BLaER1 treated with 17β-estradiol and CSF1 and Interleukin-3, amounts not matched to agents 10 nM and 100 nM (cell line): ENCODE results near the gene FOXA3.

Source experiments
- H3K27ac ChIP-seq, 11 experiments: shearing (Covaris generic); formaldehyde crosslinking; 2 replicates each; pipeline ENCODE4 v1.8.1; 2022
- H3K27me3 ChIP-seq, 11 experiments: shearing (Covaris generic); formaldehyde crosslinking; 2 replicates each; pipeline ENCODE4 v1.8.1; 2022
- H3K36me3 ChIP-seq, 11 experiments: shearing (Covaris generic); formaldehyde crosslinking; 2 replicates each; pipeline ENCODE4 v1.8.1; 2022
- H3K4me1 ChIP-seq, 10 experiments: shearing (Covaris generic); formaldehyde crosslinking; 2 replicates each; pipeline ENCODE4 v1.8.1; 2022
- H3K4me2 ChIP-seq, 11 experiments: shearing (Covaris generic); formaldehyde crosslinking; 2 replicates each; pipeline ENCODE4 v1.8.1; 2022
- H3K4me3 ChIP-seq, 10 experiments: shearing (Covaris generic); formaldehyde crosslinking; 2 replicates each; pipeline ENCODE4 v1.8.1; 2022
- H3K9ac ChIP-seq, 11 experiments: shearing (Covaris generic); formaldehyde crosslinking; 2 replicates each; pipeline ENCODE4 v1.8.1; 2022
- H3K9me3 ChIP-seq, 11 experiments: shearing (Covaris generic); formaldehyde crosslinking; replicated peaks in 1 of 11; 2 replicates each; pipeline ENCODE4 v1.8.1; 2022
- H4K20me1 ChIP-seq, 11 experiments: shearing (Covaris generic); formaldehyde crosslinking; 2 replicates each; pipeline ENCODE4 v1.8.1; 2022
- Cebpa-rat ChIP-seq, 11 experiments: shearing (Covaris generic); IDR thresholded peaks; 2 replicates each; pipeline ENCODE4 v1.8.1; 2022

FOXA3 gene

DNA sequence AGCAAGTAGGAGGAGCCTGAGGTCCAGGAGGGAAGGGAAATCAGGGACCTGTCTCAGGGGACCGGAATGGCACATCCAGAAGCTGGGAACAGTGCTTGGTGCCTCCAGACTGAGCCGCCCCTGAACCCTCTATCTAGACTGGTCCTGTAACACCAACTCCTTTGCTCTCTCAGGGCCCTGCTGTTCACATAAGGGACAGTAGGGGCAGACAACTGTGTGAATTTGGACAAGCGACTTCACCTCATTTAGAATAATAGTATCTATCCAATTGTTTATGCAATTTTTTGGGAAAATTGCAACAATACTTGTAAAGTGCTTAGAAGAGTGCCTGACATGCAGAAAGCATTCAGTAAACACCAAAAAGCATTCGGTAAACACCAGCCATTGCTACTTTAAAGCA is 15.2 kb upstream of the FOXA3 start:
- Histone ChIP-seq H4K20me1 (peaks cover 1 to 96% (median 52%) of the 10 kb centered on the region in 11 experiments; a peak in 20 of 22 replicates), H3K4me1 (no peaks in the 10 kb centered on the region), H3K9me3 (no peaks in the 10 kb centered on the region), H3K27me3 (no peaks in the 10 kb centered on the region), H3K36me3 (peaks cover 100% of the 10 kb centered on the region in 11 experiments), H3K27ac (no peak overlapping the region), H3K9ac (no peak overlapping the region), H3K4me2 (no peak overlapping the region), H3K4me3 (no peak overlapping the region)
- no peak for TF ChIP-seq Cebpa-rat (IDR thresholded peaks at IDR 0.05)

DNA sequence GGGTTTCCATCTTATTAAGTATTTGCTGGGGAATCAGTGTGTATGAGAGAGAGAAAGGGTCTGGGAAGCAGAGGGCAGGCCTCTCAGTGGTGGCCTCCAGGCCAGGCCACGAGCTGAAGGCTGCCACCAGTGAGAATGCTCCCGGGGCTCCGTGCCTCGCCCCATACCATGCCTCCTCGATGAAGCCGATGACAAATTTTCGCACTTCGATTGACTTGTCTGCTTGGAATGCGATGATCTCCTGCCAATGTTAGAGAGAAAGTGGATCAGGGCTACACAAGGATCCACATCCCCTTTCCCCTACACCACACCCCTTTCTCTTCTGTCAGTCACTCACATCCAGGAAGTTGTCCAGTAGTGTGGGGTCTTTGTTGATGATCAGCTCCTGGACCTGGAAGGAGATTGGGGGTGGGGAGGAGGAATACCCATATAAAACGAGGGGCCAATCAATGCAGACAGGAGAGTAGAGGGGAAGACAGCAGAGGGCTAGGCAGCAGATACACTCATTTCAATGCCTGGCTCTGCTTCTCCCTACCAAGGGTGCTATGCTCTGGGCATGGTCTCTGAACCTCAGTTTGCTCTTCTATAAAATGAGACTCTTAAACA is 11.9 kb upstream of the FOXA3 start:
- H3K4me3 ChIP-seq: no peak overlapping the region
- H3K4me1 ChIP-seq: no peaks in the 10 kb centered on the region
- no peak overlapping the region for H3K27ac ChIP-seq
- no peak overlapping the region for H3K4me2 ChIP-seq
- H3K27me3 ChIP-seq: no peaks in the 10 kb centered on the region
- peaks cover 96 to 100% (median 100%) of the 10 kb centered on the region in 11 experiments for H3K36me3 ChIP-seq
- H3K9me3 ChIP-seq: no peaks in the 10 kb centered on the region
- H4K20me1 ChIP-seq: peaks cover 25 to 97% (median 67%) of the 10 kb centered on the region in 11 experiments
- H3K9ac ChIP-seq: no peak overlapping the region
- TF ChIP-seq Cebpa-rat (IDR thresholded peaks at IDR 0.05): no peak

DNA sequence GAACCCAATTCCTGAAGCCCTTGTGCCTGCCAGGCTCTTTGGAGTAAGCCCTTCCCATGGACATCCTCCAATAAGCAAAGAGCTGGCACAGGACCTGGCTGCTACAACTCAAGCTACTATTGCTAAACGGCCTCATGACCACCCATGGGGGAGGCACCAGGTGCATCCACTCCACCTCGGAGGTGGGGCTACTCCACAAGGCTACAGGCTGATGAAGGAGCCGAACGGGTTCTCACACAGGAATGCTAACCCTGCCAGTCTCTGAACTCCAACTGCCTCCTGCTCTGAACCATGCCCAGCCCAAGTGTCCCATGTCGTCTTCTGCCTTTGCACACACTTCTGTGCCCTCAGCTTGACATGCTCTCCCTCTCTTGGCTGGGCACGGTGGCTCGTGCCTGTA is 11.1 kb upstream of the FOXA3 start:
- TF ChIP-seq Cebpa-rat (IDR thresholded peaks at IDR 0.05): no peak
- Histone ChIP-seq H3K4me1 (no peaks in the 10 kb centered on the region), H3K4me2 (no peak overlapping the region), H3K36me3 (peaks cover 92 to 100% (median 95%) of the 10 kb centered on the region in 11 experiments), H3K4me3 (no peak overlapping the region), H3K9me3 (no peaks in the 10 kb centered on the region), H3K9ac (no peak overlapping the region), H3K27ac (no peak overlapping the region), H3K27me3 (no peaks in the 10 kb centered on the region), H4K20me1 (peaks cover 25 to 99% (median 71%) of the 10 kb centered on the region in 11 experiments)

DNA sequence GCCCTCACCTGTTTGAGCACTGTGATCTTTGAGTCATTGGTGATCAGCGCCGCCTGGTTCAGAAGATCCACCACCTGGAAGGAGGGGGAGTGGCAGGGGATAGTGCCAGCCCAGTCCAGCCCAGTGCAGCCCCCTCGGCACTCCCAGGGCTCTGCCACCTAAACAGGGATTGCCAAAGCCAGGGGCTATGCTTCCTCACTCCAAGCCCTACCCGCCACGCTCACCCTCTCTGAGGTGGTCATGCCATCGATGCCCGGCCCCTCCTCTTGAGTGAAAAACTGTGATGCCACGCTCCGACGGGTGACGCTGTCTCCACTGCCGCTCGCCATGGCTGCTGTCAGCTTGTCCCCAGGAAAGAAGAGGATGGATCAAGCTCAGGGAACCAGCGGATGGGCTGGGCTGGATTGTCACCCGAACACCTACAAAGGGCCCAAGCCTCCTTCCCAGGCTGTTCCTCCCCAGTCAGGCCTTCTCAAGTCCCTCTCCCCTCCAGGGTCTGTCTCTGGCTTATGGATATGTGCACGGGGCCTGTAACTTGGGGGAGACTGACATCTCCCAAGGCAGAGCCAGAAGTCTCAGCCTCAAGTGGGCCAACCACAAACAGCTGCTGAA is 9.9 kb upstream of the FOXA3 start:
- no peak overlapping the region for H3K4me2 ChIP-seq
- H3K27ac ChIP-seq: no peak overlapping the region
- TF ChIP-seq Cebpa-rat (IDR thresholded peaks at IDR 0.05): no peak
- no peaks in the 10 kb centered on the region for H3K4me1 ChIP-seq
- H3K9ac ChIP-seq: no peak overlapping the region
- no peak overlapping the region for H3K4me3 ChIP-seq
- H3K9me3 ChIP-seq: no peaks in the 10 kb centered on the region
- H4K20me1 ChIP-seq: peaks cover 25 to 99% (median 81%) of the 10 kb centered on the region in 11 experiments
- no peaks in the 10 kb centered on the region for H3K27me3 ChIP-seq
- H3K36me3 ChIP-seq: peaks cover 91 to 100% (median 95%) of the 10 kb centered on the region in 11 experiments

DNA sequence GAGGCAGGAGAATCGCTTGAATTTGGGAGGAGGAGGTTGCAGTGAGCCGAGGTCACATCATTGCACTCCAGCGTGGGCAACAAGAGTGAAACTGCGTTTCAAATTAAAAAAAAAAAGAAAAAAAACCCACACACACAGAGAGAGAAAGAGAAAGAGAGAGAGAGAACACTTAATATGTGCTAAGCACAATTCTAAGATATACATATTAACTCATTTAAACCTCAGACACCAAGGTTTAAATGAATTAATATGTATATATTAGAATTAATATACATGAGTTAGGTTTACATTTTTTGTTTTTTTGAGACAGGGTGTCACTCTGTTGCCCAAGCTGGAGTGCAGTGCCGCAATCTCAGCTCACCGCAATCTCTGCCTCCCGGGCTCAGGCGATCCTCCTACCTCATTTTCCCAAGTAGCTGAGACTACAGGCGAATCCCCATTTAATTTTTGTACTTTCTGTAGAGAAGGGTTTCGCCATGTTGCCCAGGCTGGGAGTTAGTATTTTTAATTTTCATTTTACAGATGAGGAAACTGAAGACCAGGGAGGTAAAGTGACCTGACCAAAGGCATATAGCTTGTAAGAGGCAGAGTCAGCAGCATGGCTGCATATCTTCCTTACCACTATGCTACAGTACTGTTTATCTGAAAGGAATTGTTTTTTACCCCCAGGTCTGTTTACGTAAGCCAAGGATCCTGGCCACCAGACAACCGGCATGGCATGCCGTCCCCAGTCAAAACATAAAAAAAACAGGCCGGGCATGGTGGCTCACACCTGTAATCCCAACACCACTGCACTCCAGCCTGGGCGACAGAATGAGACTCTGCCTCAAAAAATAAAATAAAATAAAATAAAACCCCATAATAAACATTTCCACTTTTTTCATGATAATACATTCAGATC is 3.5 kb upstream of the FOXA3 start:
- H4K20me1 ChIP-seq: peaks cover 12 to 61% (median 50%) of the 10 kb centered on the region in 11 experiments
- H3K4me3 ChIP-seq: no peak overlapping the region
- peaks cover 47 to 63% (median 51%) of the 10 kb centered on the region in 11 experiments for H3K36me3 ChIP-seq
- H3K9ac ChIP-seq: peak overlapping the region in 6 of 11 experiments; percentile 1 to 95 (median 32); a peak in 5 of 22 replicates
- no peak overlapping the region for H3K27ac ChIP-seq
- H3K4me1 ChIP-seq: peaks cover 21 to 26% (median 24%) of the 10 kb centered on the region in 10 experiments
- peaks cover 23 to 25% (median 25%) of the 10 kb centered on the region in 11 experiments for H3K27me3 ChIP-seq
- no peak for TF ChIP-seq Cebpa-rat (IDR thresholded peaks at IDR 0.05)
- H3K9me3 ChIP-seq: no peaks in the 10 kb centered on the region
- peak overlapping the region; percentile 56 to 97 (median 87); a peak in 19 of 22 replicates for H3K4me2 ChIP-seq

DNA sequence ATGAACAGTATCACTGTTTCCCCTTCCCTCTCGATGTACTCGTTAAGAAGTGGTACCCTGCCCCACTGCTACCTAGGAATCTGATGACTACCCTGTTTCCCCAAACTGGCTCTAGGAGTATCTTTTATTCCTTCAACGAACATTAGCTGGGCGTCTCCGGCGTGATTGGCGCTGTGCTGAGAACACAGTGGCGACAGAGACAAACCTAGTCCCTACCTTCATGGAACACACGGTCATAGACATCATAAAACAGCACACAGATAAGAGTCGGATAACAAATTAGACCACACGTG is 1.9 kb upstream of the FOXA3 start:
- TF ChIP-seq Cebpa-rat (IDR thresholded peaks at IDR 0.05): no peak
- Histone ChIP-seq H3K27ac (peak overlapping the region; percentile 81 to 99 (median 94); a peak in 21 of 22 replicates), H3K9ac (peak overlapping the region; percentile 91 to 99 (median 95)), H3K36me3 (peaks cover 31 to 47% (median 36%) of the 10 kb centered on the region in 11 experiments), H4K20me1 (peaks cover 4 to 45% (median 34%) of the 10 kb centered on the region in 11 experiments; a peak in 19 of 22 replicates), H3K4me2 (peak overlapping the region; percentile 73 to 97 (median 87)), H3K4me3 (peak overlapping the region; percentile 74 to 98 (median 80)), H3K9me3 (no peaks in the 10 kb centered on the region), H3K27me3 (peaks cover 31 to 41% (median 41%) of the 10 kb centered on the region in 11 experiments), H3K4me1 (peaks cover 21 to 26% (median 24%) of the 10 kb centered on the region in 10 experiments)

DNA sequence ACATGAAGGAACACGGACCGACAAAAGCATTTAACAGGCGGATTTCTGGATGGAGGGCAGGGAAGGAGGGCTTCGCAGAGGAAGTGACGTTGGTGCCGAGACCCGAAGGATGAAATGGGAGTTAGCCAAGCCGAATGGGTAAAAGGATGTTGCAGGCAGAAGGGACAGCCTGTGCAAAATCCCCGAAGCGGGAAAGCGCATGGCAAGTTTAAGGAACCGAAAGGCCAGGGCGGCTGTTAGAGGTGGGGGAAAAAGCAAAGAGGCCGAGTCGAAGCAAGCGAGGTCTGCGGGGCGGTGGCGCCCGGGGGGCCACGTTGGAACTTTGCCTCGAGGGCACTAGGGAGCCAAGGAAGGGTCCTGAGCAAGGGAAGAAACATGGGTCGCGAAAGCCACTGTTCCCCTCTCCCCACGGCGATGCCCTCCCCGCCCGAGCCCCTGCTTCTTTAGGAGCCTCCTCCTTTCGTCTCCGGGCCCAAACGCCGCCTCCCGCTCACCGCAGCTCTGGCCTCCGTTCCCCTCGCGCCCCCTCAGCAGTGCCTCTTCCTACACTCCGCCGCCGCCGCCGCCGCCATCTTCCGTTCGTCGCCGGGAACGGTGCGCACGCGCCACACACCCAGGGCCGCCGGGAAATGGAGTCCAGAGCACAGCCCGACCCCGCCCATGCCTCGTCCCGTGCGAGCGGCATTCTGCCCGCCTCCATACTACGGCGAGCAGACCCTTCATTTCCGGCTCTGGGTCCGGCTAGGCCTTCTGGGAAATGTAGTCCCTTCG is 1.4 kb upstream of the FOXA3 start, which contains the start of gene SYMPK:
SYMPK (minus strand) TSS at position 584 of the 771 bp plus-strand sequence. CDS start 8,652 bp downstream, outside the sequence.
- Histone ChIP-seq H3K4me2 (peak within 1 kb of the TSS; percentile 80 to 97 (median 93)), H3K9me3 (no peaks in the 10 kb centered on the region), H3K4me3 (peak within 1 kb of the TSS; percentile 74 to 98 (median 80)), H3K27ac (peak within 1 kb of the TSS; percentile 81 to 99 (median 94)), H4K20me1 (peaks cover 4 to 41% (median 31%) of the 10 kb centered on the region in 11 experiments; a peak in 19 of 22 replicates), H3K4me1 (peaks cover 21 to 26% (median 24%) of the 10 kb centered on the region in 10 experiments), H3K36me3 (peaks cover 29 to 42% (median 34%) of the 10 kb centered on the region in 11 experiments), H3K9ac (peak within 1 kb of the TSS; percentile 91 to 99 (median 95)), H3K27me3 (peaks cover 31 to 44% (median 42%) of the 10 kb centered on the region in 11 experiments)
- no peak for TF ChIP-seq Cebpa-rat (IDR thresholded peaks at IDR 0.05)

DNA sequence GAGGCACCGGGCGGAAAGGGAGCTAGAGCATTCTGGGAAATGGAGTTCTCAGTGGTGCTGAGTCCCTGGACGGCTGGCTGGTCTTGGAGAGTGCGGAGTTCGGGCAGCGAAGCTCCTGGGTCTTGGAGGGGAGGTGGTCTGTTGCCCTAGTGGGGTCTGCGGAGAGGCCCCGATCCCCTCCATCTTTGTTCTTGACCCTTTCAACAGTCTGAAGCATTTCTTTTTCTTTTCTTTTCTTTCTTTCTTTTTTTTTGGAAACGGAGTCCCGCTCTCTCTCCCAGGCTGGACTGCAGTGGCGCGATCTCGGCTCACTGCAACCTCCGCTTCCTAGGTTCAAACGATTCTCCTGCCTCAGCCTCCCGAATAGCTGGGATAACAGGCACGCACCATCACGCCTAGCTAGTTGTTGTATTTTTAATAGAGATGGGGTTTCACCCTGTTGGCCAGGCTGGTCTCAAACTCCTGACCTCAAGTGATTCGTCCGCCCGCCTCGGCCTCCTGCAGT is 739 bp upstream of the FOXA3 start:
- peak overlapping the region; percentile 53 to 98 (median 80) for H3K4me3 ChIP-seq

More for the DNA sequence above, 739 bp upstream of the FOXA3 start:
- peaks cover 4 to 35% (median 25%) of the 10 kb centered on the region in 11 experiments; a peak in 16 of 22 replicates for H4K20me1 ChIP-seq
- peak overlapping the region in 3 of 11 experiments; percentile 94 to 99 (median 95); a peak in 4 of 22 replicates for H3K27ac ChIP-seq
- H3K9me3 ChIP-seq: no peaks in the 10 kb centered on the region
- peak overlapping the region; percentile 78 to 96 (median 86) for H3K4me2 ChIP-seq
- peaks cover 24 to 35% (median 28%) of the 10 kb centered on the region in 11 experiments for H3K36me3 ChIP-seq
- peaks cover 21 to 26% (median 24%) of the 10 kb centered on the region in 10 experiments for H3K4me1 ChIP-seq
- peak overlapping the region in 9 of 11 experiments; percentile 51 to 99 (median 95); a peak in 16 of 22 replicates for H3K9ac ChIP-seq
- H3K27me3 ChIP-seq: peaks cover 31 to 48% (median 42%) of the 10 kb centered on the region in 11 experiments
- TF ChIP-seq Cebpa-rat (IDR thresholded peaks at IDR 0.05): no peak
